Omental fat pad (tissue), 4 donors: Measurements from ENCODE around the gene MEGF11. TPM values are rescaled to one million over a fixed set of nuclear protein-coding genes. Genes with fewer than 3 reads are reported as not detected.
"Not testable (repeated sequence)": the region's sequence is repeated elsewhere in the genome, so short reads cannot be mapped to it uniquely, and the experiment has no call there.

Experiments
- ATAC-seq: fragments of 150-250 bp; one replicate; pipeline ENCODE4 v1.9.1; 2016; ENCODE audit warnings: mild to moderate bottlenecking, moderate library complexity; ENCODE audit not compliant: low FRiP score
- DNase-seq: peaks from one replicate; pipeline ENCODE4 v3.0.0-alpha.2; 2019; ENCODE audit warnings: low spot score
- total RNA-seq, 4 donors: library from RNA; depleted of rRNA; stranded (reverse); fragments of >200 nt; gene quantifications; one replicate each; pipeline ENCODE4 v1.1.0, GENCODE V29; 2016
- TF ChIP-seq, protein P1 (sequence below), 3 donors: fragments of 450-650 bp; IDR thresholded peaks; one replicate each; pipeline ENCODE4 v1.5.1; 2016 to 2017; ENCODE audit warnings: antibody characterized with exemption in 3 of 3, mild to moderate bottlenecking in 3 of 3, moderate library complexity in 2 of 3

The MEGF11 gene
- total RNA-seq, 4 donors from 2014 or later = 0.47 TPM; not detected in 3

DNA sequence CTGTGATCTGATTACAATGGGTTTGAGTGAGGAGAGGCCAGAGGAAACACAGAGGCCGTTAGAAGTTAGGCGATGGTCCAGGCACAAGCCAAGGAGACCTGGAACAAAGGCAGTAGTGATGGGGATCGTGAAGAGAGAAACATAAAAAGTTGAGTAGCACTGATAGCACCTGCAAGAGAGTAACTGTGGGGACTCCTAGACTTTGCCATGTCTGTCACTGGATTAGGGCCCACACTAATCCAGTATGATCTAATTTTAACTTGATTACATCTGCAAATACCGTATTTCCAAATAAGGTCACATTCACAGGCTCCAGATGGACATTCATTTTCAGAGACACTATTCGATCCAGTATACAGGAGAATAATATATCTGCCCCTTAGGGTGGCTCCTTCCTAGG lies 239.5 kb downstream of the MEGF11 start:
- TF ChIP-seq, protein P1, sequence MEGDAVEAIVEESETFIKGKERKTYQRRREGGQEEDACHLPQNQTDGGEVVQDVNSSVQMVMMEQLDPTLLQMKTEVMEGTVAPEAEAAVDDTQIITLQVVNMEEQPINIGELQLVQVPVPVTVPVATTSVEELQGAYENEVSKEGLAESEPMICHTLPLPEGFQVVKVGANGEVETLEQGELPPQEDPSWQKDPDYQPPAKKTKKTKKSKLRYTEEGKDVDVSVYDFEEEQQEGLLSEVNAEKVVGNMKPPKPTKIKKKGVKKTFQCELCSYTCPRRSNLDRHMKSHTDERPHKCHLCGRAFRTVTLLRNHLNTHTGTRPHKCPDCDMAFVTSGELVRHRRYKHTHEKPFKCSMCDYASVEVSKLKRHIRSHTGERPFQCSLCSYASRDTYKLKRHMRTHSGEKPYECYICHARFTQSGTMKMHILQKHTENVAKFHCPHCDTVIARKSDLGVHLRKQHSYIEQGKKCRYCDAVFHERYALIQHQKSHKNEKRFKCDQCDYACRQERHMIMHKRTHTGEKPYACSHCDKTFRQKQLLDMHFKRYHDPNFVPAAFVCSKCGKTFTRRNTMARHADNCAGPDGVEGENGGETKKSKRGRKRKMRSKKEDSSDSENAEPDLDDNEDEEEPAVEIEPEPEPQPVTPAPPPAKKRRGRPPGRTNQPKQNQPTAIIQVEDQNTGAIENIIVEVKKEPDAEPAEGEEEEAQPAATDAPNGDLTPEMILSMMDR (IDR thresholded peaks at IDR 0.05) = no peak
- ATAC-seq = no peak
- no peak for DNase-seq

DNA sequence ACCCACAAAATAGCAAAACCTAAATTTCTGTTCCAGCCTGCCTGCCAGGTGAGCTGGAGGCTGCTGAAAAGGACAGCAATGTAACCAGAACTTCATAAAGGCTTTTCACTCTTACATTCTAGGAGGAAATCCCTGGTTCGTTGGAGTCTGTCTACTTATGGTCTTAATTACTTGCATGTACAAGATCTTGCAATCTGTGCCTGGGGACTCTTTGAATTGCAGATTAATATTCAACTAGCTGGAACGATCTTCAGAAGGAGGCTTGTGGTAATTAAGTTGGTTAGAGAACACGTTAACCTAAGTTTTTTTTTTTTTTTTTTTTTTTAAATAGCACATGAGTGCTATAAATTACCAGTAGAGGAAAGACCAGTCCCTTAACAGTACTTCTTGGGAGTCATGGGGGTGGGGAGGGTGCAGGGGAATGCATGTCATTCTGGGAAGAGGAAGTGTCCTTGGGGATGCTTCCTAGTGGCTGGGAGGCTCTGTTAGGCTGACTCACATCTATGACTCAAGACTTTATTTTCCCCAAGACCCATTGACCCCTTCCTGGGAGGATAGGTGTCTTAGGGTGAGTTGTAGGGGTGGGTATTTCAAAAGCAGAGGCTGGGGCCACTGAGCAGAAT lies 244.5 kb downstream of the MEGF11 start:
- TF ChIP-seq, protein P1 (IDR thresholded peaks at IDR 0.05) = no peak
- no peak for ATAC-seq
- DNase-seq = no peak

DNA sequence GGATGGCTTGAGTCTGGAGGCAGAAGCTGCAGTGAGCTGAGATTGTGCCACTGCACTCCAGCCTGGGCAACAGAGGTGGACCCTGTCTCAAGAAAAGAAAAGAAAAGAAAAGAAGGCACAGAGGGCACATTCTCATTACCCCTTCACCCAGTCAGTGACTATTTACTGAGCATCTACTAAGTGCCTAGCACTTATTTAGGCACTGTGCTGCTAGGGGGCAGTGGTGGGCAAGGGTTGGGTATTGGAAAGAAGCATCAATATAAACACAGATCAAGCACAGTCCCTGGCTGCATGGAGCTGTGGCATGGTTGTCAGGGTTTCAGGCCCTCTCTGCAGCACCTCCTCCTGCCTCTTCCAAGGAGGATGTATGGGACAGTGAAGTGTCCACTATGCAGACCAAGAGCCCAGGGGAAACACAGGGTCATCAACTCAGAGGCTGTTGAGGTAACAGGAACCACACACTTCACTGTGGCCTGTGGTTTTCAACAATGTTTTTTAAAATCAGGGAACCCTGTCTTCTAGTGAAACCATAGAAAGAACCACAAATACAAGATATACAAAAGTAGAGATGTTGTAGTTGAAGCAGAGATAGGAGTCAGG lies 245.8 kb downstream of the MEGF11 start:
- TF ChIP-seq, protein P1 (IDR thresholded peaks at IDR 0.05) = no peak
- no peak for ATAC-seq
- DNase-seq = no peak

DNA sequence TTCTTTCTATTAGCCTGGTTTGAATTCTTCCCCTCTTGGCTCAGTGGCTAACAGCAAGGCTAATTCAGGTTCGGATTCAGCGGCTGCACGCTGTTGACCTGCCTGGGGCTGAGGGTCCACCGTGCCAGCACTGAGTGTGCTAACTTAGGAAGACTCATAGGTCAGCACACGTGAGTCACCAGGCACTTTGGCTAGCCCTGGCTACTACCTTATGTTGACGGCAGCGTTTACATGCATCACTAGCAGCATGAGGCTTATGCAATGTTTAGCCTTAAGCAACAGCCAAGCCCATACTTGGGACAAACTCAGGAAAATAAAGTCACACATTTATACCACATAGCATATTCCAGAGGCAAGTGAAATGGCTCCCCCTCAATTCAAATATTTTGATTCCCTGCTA lies 246.6 kb downstream of the MEGF11 start:
- ATAC-seq (no peak), DNase-seq (no peak)
- TF ChIP-seq, protein P1 (IDR thresholded peaks at IDR 0.05) = no peak

DNA sequence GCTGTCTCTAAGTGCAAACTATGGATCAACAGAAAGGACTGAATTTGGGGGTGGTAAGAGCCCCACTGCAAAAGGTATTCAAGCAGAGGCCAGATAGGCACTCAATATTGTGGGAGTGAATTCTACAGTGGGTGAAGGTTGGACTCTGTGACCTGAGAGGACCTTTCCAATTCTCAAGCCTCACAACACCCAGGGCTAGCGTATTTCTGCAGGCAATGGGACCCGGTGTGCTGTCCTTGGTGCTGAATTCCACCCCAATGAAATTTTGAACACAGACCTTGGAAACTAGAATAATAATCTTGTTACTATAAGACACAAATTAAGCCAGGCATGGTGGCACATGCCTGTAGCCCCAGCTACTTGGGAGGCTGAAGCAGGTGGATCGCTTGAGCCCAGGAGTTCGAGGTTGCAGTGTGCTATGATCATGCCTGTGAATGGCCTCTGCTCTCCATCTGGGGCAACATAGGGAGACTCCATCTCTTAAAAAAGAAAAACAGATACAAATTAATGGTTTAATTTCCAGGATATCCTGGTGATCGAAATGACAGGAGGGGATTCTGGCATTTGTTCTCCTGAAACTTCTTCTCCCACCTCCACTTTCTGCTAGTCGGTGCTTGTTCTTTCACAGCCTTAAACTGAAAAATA lies 248.8 kb downstream of the MEGF11 start:
- ATAC-seq (no peak), DNase-seq (no peak)
- TF ChIP-seq, protein P1 (IDR thresholded peaks at IDR 0.05) = no peak

DNA sequence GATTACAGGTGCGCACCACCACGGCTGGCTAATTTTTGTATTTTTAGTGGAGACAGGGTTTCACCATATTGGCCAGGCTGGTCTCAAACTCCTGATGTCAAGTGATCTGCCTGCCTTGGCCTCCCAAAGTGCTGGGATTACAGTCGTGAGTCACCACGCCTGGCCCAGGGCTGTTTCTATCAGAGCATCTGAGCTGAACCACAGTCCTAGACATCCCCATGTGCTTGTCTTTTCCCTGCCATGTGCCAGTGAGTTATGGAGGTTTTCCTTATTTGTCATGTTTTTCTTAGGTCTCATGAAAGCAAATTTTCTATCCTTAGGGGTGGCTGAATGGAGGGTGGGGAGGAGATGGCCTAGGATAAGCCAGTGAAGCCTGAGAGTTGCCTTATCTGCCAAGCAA lies 250.4 kb downstream of the MEGF11 start:
- not testable (repeated sequence) for ATAC-seq, DNase-seq

DNA sequence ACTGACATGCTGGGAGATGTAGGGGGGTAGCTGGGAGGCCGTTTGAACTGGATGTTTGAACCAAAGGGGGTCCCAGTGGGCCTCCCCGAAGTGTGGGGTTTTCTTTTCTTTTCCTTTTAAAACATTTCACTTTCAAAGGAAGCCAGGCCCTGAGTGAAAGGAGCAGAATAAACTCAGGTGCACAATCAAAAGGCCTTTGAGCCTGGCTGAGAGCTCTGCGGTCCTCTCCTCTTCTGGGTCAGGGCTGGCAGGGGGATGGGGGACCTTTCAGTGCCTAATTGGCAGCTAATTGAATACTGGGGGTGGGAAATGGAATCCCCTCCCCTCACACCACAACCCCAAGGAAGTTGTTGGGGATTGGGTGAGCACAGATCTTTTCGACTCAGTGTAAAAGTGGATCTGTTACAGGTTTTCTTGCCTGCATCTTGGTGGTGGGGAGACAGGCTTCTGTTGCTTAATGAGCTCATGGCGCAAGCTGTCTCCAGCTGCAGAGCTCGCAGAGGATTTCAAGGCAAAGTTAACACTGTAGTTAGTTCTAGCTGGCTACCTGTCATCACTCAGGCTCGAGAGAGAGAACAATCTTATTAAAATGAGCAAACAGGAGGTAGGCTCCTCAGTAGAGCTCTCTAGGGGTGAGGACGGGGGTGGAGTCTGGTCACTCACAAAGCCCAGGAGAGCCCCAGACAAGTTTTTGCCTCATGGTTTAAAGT lies 251.7 kb downstream of the MEGF11 start:
- TF ChIP-seq, protein P1 (IDR thresholded peaks at IDR 0.05) = no peak
- DNase-seq = no peak
- ATAC-seq = no peak
